Naive thymus-derived CD4-positive, alpha-beta T cell (primary cell): ENCODE data around the gene ISCA1. TPM values are rescaled to one million over a fixed set of nuclear protein-coding genes. Genes with fewer than 3 reads are reported as not detected.

ENCODE experiments used
- ATAC-seq: fragments of 150-1000 bp; cut with Tn5 transposase; 2 replicates; pipeline ENCODE4 v1.10.0; 2021; ENCODE audit warnings: mild to moderate bottlenecking, moderate library complexity
- CTCF ChIA-PET: fragments of 350-600 bp; sonication (Branson Sonifier 250); formaldehyde crosslinking; loops from one replicate; lab custom pipeline; 2021; ENCODE audit warnings: antibody characterized with exemption; lab: Charles Lee
- POLR2A ChIA-PET: fragments of 350-600 bp; sonication (Branson Sonifier 250); formaldehyde crosslinking; loops from one replicate; lab custom pipeline; 2021; ENCODE audit warnings: antibody characterized with exemption, inconsistent platforms; lab: Charles Lee
- DNase-seq, 9 donors: peaks; one replicate each; pipeline versions ENCODE4 v3.0.0 to v3.0.0-alpha.2; 2020 to 2022; ENCODE audit warnings: mixed read lengths in 1 of 9
- H3K27ac ChIP-seq: one replicate; pipeline ENCODE4 v1.7.0; 2013; ENCODE audit warnings: mild to moderate bottlenecking, low read depth, low read length, moderate library complexity
- H3K27me3 ChIP-seq, 2 donors: one replicate each; pipeline ENCODE4 v1.7.0; 2013; ENCODE audit warnings: low read length in 2 of 2, mild to moderate bottlenecking in 2 of 2, moderate library complexity in 2 of 2; ENCODE audit not compliant: control insufficient read depth in 2 of 2, insufficient read depth in 2 of 2
- H3K36me3 ChIP-seq, 3 experiments: 1 replicate in 2 of 3; 2 replicates in 1 of 3; pipeline ENCODE4 v1.7.0; 2013; ENCODE audit warnings: low read length in 3 of 3, mild to moderate bottlenecking in 3 of 3, moderate library complexity in 1 of 3; ENCODE audit not compliant: insufficient read depth in 3 of 3, control insufficient read depth in 2 of 3
- H3K4me1 ChIP-seq, 2 donors: one replicate each; pipeline ENCODE4 v1.7.0; 2013; ENCODE audit warnings: low read length in 2 of 2, mild to moderate bottlenecking in 2 of 2, moderate library complexity in 1 of 2; ENCODE audit not compliant: control insufficient read depth in 2 of 2, insufficient read depth in 2 of 2
- H3K4me3 ChIP-seq: 2 replicates; pipeline ENCODE4 v1.7.0; 2013; ENCODE audit warnings: mild to moderate bottlenecking, low read length
- H3K9me3 ChIP-seq, 3 experiments: 1 replicate in 2 of 3; 2 replicates in 1 of 3; pipeline ENCODE4 v1.7.0; 2013; ENCODE audit warnings: low read length in 3 of 3; ENCODE audit not compliant: control insufficient read depth in 2 of 3
- H3K27ac Mint-ChIP-seq, 9 donors: one replicate each; pipeline ENCODE4 v1.8.0; 2020 to 2022; ENCODE audit warnings: mixed read lengths in 9 of 9, mild to moderate bottlenecking in 8 of 9, moderate library complexity in 5 of 9, inconsistent platforms in 2 of 9
- H3K27me3 Mint-ChIP-seq, 5 donors: one replicate each; pipeline ENCODE4 v1.8.0; 2021 to 2022; ENCODE audit warnings: mixed read lengths in 5 of 5, mild to moderate bottlenecking in 1 of 5
- H3K36me3 Mint-ChIP-seq, 5 donors: one replicate each; pipeline ENCODE4 v1.8.0; 2020 to 2022; ENCODE audit warnings: mixed read lengths in 5 of 5, mild to moderate bottlenecking in 3 of 5, inconsistent platforms in 1 of 5
- H3K4me1 Mint-ChIP-seq, 7 donors: one replicate each; pipeline ENCODE4 v1.8.0; 2020 to 2022; ENCODE audit warnings: mixed read lengths in 7 of 7, mild to moderate bottlenecking in 3 of 7, inconsistent platforms in 1 of 7
- H3K4me3 Mint-ChIP-seq, 10 donors: one replicate each; pipeline ENCODE4 v1.8.0; 2020 to 2022; ENCODE audit warnings: mild to moderate bottlenecking in 10 of 10, mixed read lengths in 10 of 10, moderate library complexity in 6 of 10, inconsistent platforms in 2 of 10
- H3K9me3 Mint-ChIP-seq, 11 donors: one replicate each; pipeline ENCODE4 v1.8.0; 2020 to 2022; ENCODE audit warnings: mixed read lengths in 11 of 11, mild to moderate bottlenecking in 4 of 11, inconsistent platforms in 1 of 11, moderate library complexity in 1 of 11
- intact Hi-C, 2 donors: fragments of 100-400 bp; cut with micrococcal nuclease; formaldehyde crosslinking; loops; one replicate each; pipeline ENCODE4 v1.15.1; 2023
- polyA plus RNA-seq, 2 donors: library from polyadenylated mRNA; unstranded; fragments of 300-500 nt; fragmentation: Illumina TruSeq; gene quantifications; one replicate each; pipeline ENCODE4 v1.2.3, GENCODE V29; 2021
- total RNA-seq, 6 experiments: library from RNA in 5 of 6; stranded (reverse) in 5 of 6; gene quantifications; 1 replicate in 5 of 6; 2 replicates in 1 of 6; pipeline ENCODE4 v1.2.3 and lab custom pipeline; 2021 to 2026

Gene ISCA1
- total and polyA plus RNA-seq, 7 experiments from 2014 or later = 26.3 to 62.3 (median 38.4) TPM

GRCh38 chr9:86272221-86272620, 10.1 kb downstream of the ISCA1 start:
- H3K4me3 Mint-ChIP-seq = no peak overlapping the region
- peaks cover 8 to 35% (median 19%) of the 10 kb centered on the region in 7 donors for H3K4me1 Mint-ChIP-seq
- Histone ChIP-seq H3K4me1 (no peaks in the 10 kb centered on the region), H3K36me3 (peaks cover 5 to 33% (median 16%) of the 10 kb centered on the region in 3 experiments), H3K27ac (no peak overlapping the region), H3K4me3 (no peak overlapping the region), H3K9me3 (no peaks in the 10 kb centered on the region), H3K27me3 (no peaks in the 10 kb centered on the region)
- no peaks in the 10 kb centered on the region for H3K27me3 Mint-ChIP-seq
- POLR2A ChIA-PET = no interaction called here
- CTCF ChIA-PET = no interaction called here
- no peaks in the 10 kb centered on the region for H3K9me3 Mint-ChIP-seq
- ATAC-seq (no peak), DNase-seq (no peak)
- intact Hi-C loops = no loop called here
- no peak overlapping the region for H3K27ac Mint-ChIP-seq
- H3K36me3 Mint-ChIP-seq = peaks cover 4 to 36% (median 29%) of the 10 kb centered on the region in 5 donors

DNA sequence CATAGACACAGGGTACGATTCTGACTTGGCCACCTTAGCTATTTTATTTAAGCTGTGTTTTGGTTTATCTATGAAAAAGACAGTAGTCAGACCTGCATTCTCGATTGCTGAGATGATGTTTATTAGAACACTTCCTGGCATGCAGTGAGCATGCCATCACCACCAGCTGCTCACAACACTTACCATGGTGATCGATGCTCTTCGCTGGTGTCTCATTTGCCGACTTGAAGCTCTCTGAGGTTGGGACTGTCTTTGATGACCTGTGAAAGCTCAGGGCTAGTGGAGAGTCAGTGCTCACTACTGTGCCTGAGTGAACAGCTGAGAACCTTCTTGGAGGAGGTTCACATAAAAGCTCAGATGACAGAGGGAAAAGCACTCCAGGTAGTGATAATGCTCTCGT, 18.5 kb downstream of the ISCA1 start:
- POLR2A ChIA-PET = interaction anchor here (0.9 kb wide), 1 partner anchor 19 kb away, joined by 3 read pairs; the partner anchor contains the start of gene ISCA1
- intact Hi-C loops = no loop called here
- Mint-ChIP-seq H3K27ac (no peak overlapping the region), H3K4me1 (peaks cover 0 to 4% (median 0%) of the 10 kb centered on the region in 7 donors), H3K4me3 (no peak overlapping the region), H3K27me3 (no peaks in the 10 kb centered on the region), H3K36me3 (peaks cover 1 to 47% (median 22%) of the 10 kb centered on the region in 5 donors), H3K9me3 (peaks cover 0 to 2% (median 0%) of the 10 kb centered on the region in 11 donors)
- ATAC-seq (no peak), DNase-seq (no peak)
- no peaks in the 10 kb centered on the region for H3K4me1 ChIP-seq
- no peak overlapping the region for H3K27ac ChIP-seq
- CTCF ChIA-PET = no interaction called here
- H3K9me3 ChIP-seq = no peaks in the 10 kb centered on the region
- H3K4me3 ChIP-seq = no peak overlapping the region
- no peaks in the 10 kb centered on the region for H3K27me3 ChIP-seq
- H3K36me3 ChIP-seq = peaks cover 0 to 16% (median 5%) of the 10 kb centered on the region in 3 experiments

DNA sequence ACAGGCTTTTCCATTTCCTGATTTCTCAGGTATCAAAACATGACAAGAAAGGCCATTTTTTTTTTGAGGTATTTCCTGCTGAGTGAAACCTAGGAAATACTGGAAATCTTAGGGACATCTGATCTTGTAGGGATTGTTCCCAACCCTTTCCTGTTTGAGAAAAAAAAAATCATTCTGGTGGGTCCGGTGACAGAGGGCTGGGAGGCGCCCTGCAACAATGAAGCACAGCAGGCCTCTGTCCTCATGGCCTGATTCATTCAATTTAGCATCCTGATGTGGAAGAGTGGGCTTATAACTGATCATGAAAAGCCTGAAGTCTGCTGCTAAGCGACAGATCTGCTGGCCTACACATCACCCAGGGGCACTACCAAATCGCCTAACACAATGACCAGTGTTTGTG, 19.8 kb downstream of the ISCA1 start:
- no peaks in the 10 kb centered on the region for H3K27me3 ChIP-seq
- Mint-ChIP-seq H3K9me3 (peaks cover 0 to 2% (median 0%) of the 10 kb centered on the region in 11 donors), H3K27me3 (no peaks in the 10 kb centered on the region), H3K4me1 (peaks cover 0 to 7% (median 0%) of the 10 kb centered on the region in 7 donors), H3K4me3 (no peak overlapping the region), H3K36me3 (peaks cover 1 to 42% (median 21%) of the 10 kb centered on the region in 5 donors), H3K27ac (peak overlapping the region in 1 of 9 donors; percentile 73)
- DNase-seq (no peak), ATAC-seq (no peak)
- POLR2A ChIA-PET = no interaction called here
- H3K9me3 ChIP-seq = no peaks in the 10 kb centered on the region
- no peak overlapping the region for H3K27ac ChIP-seq
- CTCF ChIA-PET = no interaction called here
- H3K4me1 ChIP-seq = no peaks in the 10 kb centered on the region
- no peak overlapping the region for H3K4me3 ChIP-seq
- H3K36me3 ChIP-seq = peaks cover 0 to 12% (median 5%) of the 10 kb centered on the region in 3 experiments
- intact Hi-C loops = no loop called here

DNA sequence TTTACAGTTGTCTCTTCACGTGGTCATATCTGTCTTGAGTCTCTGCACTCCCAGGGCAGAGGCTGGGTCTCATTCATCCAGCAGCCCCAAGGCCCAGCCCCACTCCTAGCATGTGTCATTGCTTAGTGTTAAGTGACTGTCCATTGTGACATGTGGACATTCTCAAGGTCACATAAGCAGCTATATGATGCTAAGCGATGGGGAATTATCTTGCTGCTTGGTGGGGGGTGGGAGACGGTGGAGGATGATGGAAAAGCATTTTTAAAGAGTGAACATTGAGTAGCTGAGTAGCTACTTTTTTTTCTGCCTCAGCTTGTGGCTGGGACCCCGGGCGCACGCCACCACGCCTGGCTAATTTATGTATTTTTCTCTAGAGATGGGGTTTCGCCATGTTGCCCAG, 22.8 kb downstream of the ISCA1 start, which contains the start of gene C9orf153:
TSS of gene C9orf153 (minus strand) at position 101 of the 400 bp plus-strand sequence. CDS start 30,054 bp downstream, outside the sequence.
- H3K36me3 ChIP-seq = peaks cover 0 to 8% (median 5%) of the 10 kb centered on the region in 3 experiments
- H3K27ac Mint-ChIP-seq = peak within 1 kb of the TSS in 1 of 9 donors; percentile 81

DNA sequence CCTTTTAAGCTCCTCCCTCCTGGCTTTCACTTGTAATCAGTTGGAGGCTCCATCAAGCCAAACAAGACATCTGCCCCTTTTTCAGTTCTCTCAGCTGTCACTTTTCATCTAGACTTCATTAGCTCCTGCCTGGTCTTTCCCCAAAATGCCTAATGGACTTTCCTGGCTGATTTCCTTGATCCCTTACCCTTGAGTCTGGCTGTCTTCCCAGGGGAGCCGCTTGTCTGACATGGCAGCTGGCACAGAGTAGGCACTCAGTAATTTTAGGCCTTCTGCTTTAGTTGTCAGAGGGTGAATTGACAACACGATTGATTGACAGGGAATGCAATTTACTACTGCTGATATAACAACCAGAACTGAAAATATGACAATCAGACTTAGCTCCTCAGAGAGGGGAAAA, 24.9 kb downstream of the ISCA1 start:
- Mint-ChIP-seq H3K4me1 (peaks cover 0 to 3% (median 0%) of the 10 kb centered on the region in 7 donors), H3K9me3 (peaks cover 0 to 28% (median 4%) of the 10 kb centered on the region in 11 donors), H3K27me3 (no peaks in the 10 kb centered on the region), H3K4me3 (no peak overlapping the region), H3K27ac (no peak overlapping the region), H3K36me3 (peaks cover 0 to 12% (median 6%) of the 10 kb centered on the region in 5 donors)
- H3K9me3 ChIP-seq = peaks cover 0 to 3% (median 0%) of the 10 kb centered on the region in 3 experiments
- CTCF ChIA-PET = no interaction called here
- no peaks in the 10 kb centered on the region for H3K36me3 ChIP-seq
- H3K4me3 ChIP-seq = no peak overlapping the region
- no peaks in the 10 kb centered on the region for H3K27me3 ChIP-seq
- DNase-seq (no peak), ATAC-seq (no peak)
- H3K4me1 ChIP-seq = no peaks in the 10 kb centered on the region
- POLR2A ChIA-PET = no interaction called here
- H3K27ac ChIP-seq = no peak overlapping the region
- intact Hi-C loops = no loop called here

More for the DNA sequence above, 22.8 kb downstream of the ISCA1 start, which contains the start of gene C9orf153:
- intact Hi-C loops = no loop called here
- Mint-ChIP-seq H3K9me3 (peaks cover 0 to 8% (median 2%) of the 10 kb centered on the region in 11 donors), H3K27me3 (no peaks in the 10 kb centered on the region), H3K4me3 (no peak within 1 kb of the TSS), H3K36me3 (peaks cover 1 to 30% (median 17%) of the 10 kb centered on the region in 5 donors), H3K4me1 (peaks cover 0 to 3% (median 0%) of the 10 kb centered on the region in 7 donors)
- ATAC-seq (no peak), DNase-seq (no peak)
- H3K4me1 ChIP-seq = no peaks in the 10 kb centered on the region
- ChIA-PET POLR2A (no interaction called here), CTCF (no interaction called here)
- H3K4me3 ChIP-seq = no peak within 1 kb of the TSS
- no peaks in the 10 kb centered on the region for H3K27me3 ChIP-seq
- no peaks in the 10 kb centered on the region for H3K9me3 ChIP-seq
- H3K27ac ChIP-seq = no peak within 1 kb of the TSS

DNA sequence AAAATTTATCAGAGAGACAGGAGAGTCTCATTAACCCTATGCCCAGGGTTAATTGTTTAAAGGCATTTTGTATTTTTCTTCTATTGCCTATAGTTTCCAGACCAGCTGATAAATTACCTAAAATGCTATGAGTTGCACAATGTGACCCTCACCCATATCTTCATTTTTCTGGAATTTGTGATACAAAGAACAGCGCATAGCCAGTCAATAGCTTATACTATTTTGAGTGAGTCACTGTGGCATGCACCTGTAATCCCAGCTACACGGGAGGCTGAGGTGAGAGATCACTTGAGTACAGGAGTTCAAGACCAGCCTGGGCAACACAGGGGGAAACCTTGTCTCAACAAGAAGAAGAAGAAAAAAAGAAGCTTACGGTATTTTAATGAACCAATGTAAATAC, 25.7 kb downstream of the ISCA1 start:
- H3K36me3 Mint-ChIP-seq = peaks cover 0 to 8% (median 2%) of the 10 kb centered on the region in 5 donors
- Histone ChIP-seq H3K4me1 (no peaks in the 10 kb centered on the region), H3K4me3 (no peak overlapping the region), H3K36me3 (no peaks in the 10 kb centered on the region), H3K27me3 (no peaks in the 10 kb centered on the region), H3K27ac (no peak overlapping the region), H3K9me3 (peaks cover 0 to 3% (median 0%) of the 10 kb centered on the region in 3 experiments)
- peak overlapping the region in 1 of 9 donors; percentile 78 for H3K27ac Mint-ChIP-seq
- DNase-seq (no peak), ATAC-seq (no peak)
- H3K4me1 Mint-ChIP-seq = peaks cover 0 to 3% (median 0%) of the 10 kb centered on the region in 7 donors
- no peaks in the 10 kb centered on the region for H3K27me3 Mint-ChIP-seq
- CTCF ChIA-PET = no interaction called here
- peaks cover 0 to 30% (median 7%) of the 10 kb centered on the region in 11 donors for H3K9me3 Mint-ChIP-seq
- intact Hi-C loops = no loop called here
- POLR2A ChIA-PET = no interaction called here
- H3K4me3 Mint-ChIP-seq = no peak overlapping the region

GRCh38 chr9:86253577-86253976, 28.8 kb downstream of the ISCA1 start:
- ATAC-seq (no peak), DNase-seq (no peak)
- H3K36me3 Mint-ChIP-seq = peaks cover 0 to 13% (median 1%) of the 10 kb centered on the region in 5 donors
- Histone ChIP-seq H3K36me3 (no peaks in the 10 kb centered on the region), H3K4me1 (no peaks in the 10 kb centered on the region), H3K27me3 (no peaks in the 10 kb centered on the region), H3K27ac (no peak overlapping the region), H3K4me3 (no peak overlapping the region), H3K9me3 (peaks cover 0 to 3% (median 0%) of the 10 kb centered on the region in 3 experiments)
- peaks cover 0 to 7% (median 0%) of the 10 kb centered on the region in 5 donors for H3K27me3 Mint-ChIP-seq
- intact Hi-C loops = no loop called here
- ChIA-PET CTCF (no interaction called here), POLR2A (no interaction called here)
- no peak overlapping the region for H3K4me3 Mint-ChIP-seq
- H3K27ac Mint-ChIP-seq = peak overlapping the region in 1 of 9 donors; percentile 14
- H3K4me1 Mint-ChIP-seq = peaks cover 0 to 3% (median 0%) of the 10 kb centered on the region in 7 donors
- H3K9me3 Mint-ChIP-seq = peaks cover 0 to 32% (median 7%) of the 10 kb centered on the region in 11 donors
